Stimulated activated naive CD8-positive, alpha-beta T cell treated with anti-CD3 and anti-CD28 coated beads, Interleukin-15, amount 100 ng/mL, for 72 hours (primary cell): ENCODE data around the gene ALB.

ENCODE experiments used
- ATAC-seq: fragments of 150-1000 bp; cut with Tn5 transposase; 2 replicates; pipeline ENCODE4 v1.10.0; 2021; ENCODE audit warnings: mild to moderate bottlenecking, moderate library complexity
- DNase-seq, 2 donors: peaks; one replicate each; pipeline ENCODE4 v3.0.0; 2021 to 2022
- H3K27ac Mint-ChIP-seq, 2 donors: one replicate each; pipeline ENCODE4 v1.8.0; 2022; ENCODE audit warnings: mild to moderate bottlenecking in 2 of 2, mixed read lengths in 2 of 2, moderate library complexity in 2 of 2
- H3K27me3 Mint-ChIP-seq: one replicate; pipeline ENCODE4 v1.8.0; 2022; ENCODE audit warnings: mixed read lengths
- H3K4me1 Mint-ChIP-seq: one replicate; pipeline ENCODE4 v1.8.0; 2022; ENCODE audit warnings: mild to moderate bottlenecking, mixed read lengths
- H3K4me3 Mint-ChIP-seq, 2 donors: one replicate each; pipeline ENCODE4 v1.8.0; 2022; ENCODE audit warnings: mild to moderate bottlenecking in 2 of 2, mixed read lengths in 2 of 2, moderate library complexity in 1 of 2
- H3K9me3 Mint-ChIP-seq, 2 donors: one replicate each; pipeline ENCODE4 v1.8.0; 2022; ENCODE audit warnings: mixed read lengths in 2 of 2

ALB gene

DNA sequence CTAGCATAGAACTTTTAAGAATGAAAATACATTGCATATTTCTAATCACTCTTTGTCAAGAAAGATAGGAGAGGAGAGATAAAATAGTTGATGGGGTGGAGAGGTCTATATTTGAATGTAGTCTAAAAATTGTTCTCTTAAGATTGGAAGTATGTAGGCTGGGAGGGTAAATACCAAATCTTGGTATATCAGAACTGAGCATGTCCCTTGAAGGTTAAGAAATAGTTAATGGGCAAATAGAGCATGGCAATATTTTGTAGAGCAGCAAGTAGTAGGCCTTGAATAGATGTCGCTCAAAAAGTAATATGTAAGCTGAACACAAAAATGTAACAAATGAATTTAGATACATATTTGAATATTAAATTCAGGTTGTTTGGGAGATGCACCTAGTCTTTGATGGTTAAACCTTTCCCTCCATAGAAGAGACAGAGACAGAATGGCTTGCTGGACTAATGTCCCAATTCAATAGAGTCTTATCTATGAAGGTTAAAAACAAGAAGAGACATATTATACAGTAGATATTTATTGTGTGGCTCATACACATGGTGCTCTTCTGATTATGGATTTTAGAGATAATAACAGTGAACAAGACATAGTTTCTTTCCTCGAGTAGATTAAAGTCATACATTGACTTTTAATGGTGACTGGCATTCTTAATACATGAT, 12.5 kb downstream of the ALB start:
- Mint-ChIP-seq H3K9me3 (no peaks in the 10 kb centered on the region), H3K4me3 (no peak overlapping the region)

DNA sequence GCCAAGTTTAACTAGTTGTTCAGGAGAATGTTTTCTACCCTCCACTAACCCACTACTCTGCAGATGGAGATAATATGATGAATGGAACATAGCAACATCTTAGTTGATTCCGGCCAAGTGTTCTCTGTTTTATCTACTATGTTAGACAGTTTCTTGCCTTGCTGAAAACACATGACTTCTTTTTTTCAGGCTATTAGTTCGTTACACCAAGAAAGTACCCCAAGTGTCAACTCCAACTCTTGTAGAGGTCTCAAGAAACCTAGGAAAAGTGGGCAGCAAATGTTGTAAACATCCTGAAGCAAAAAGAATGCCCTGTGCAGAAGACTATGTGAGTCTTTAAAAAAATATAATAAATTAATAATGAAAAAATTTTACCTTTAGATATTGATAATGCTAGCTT, 13.3 kb downstream of the ALB start:
- Mint-ChIP-seq H3K27me3 (no peaks in the 10 kb centered on the region), H3K4me1 (no peaks in the 10 kb centered on the region), H3K9me3 (no peaks in the 10 kb centered on the region), H3K27ac (no peak overlapping the region), H3K4me3 (no peak overlapping the region)
- DNase-seq (no peak), ATAC-seq (no peak)

More for the DNA sequence above, 12.5 kb downstream of the ALB start:
- Mint-ChIP-seq H3K27me3 (no peaks in the 10 kb centered on the region), H3K4me1 (no peaks in the 10 kb centered on the region), H3K27ac (no peak overlapping the region)
- ATAC-seq (no peak), DNase-seq (no peak)

DNA sequence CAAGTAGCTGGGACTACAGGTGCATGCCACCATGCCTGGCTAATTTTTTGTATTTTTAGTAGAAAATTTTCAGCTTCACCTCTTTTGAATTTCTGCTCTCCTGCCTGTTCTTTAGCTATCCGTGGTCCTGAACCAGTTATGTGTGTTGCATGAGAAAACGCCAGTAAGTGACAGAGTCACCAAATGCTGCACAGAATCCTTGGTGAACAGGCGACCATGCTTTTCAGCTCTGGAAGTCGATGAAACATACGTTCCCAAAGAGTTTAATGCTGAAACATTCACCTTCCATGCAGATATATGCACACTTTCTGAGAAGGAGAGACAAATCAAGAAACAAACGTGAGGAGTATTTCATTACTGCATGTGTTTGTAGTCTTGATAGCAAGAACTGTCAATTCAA, 13.9 kb downstream of the ALB start:
- no peaks in the 10 kb centered on the region for H3K27me3 Mint-ChIP-seq
- no peaks in the 10 kb centered on the region for H3K9me3 Mint-ChIP-seq
- ATAC-seq (no peak), DNase-seq (no peak)
- no peaks in the 10 kb centered on the region for H3K4me1 Mint-ChIP-seq
- no peak overlapping the region for H3K27ac Mint-ChIP-seq
- no peak overlapping the region for H3K4me3 Mint-ChIP-seq

DNA sequence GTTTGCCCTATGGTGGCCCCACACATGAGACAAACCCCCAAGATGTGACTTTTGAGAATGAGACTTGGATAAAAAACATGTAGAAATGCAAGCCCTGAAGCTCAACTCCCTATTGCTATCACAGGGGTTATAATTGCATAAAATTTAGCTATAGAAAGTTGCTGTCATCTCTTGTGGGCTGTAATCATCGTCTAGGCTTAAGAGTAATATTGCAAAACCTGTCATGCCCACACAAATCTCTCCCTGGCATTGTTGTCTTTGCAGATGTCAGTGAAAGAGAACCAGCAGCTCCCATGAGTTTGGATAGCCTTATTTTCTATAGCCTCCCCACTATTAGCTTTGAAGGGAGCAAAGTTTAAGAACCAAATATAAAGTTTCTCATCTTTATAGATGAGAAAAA, 14.6 kb downstream of the ALB start:
- H3K4me1 Mint-ChIP-seq: no peaks in the 10 kb centered on the region
- H3K4me3 Mint-ChIP-seq: no peak overlapping the region
- no peak for ATAC-seq
- no peak overlapping the region for H3K27ac Mint-ChIP-seq
- no peaks in the 10 kb centered on the region for H3K27me3 Mint-ChIP-seq
- DNase-seq: no peak
- no peaks in the 10 kb centered on the region for H3K9me3 Mint-ChIP-seq

DNA sequence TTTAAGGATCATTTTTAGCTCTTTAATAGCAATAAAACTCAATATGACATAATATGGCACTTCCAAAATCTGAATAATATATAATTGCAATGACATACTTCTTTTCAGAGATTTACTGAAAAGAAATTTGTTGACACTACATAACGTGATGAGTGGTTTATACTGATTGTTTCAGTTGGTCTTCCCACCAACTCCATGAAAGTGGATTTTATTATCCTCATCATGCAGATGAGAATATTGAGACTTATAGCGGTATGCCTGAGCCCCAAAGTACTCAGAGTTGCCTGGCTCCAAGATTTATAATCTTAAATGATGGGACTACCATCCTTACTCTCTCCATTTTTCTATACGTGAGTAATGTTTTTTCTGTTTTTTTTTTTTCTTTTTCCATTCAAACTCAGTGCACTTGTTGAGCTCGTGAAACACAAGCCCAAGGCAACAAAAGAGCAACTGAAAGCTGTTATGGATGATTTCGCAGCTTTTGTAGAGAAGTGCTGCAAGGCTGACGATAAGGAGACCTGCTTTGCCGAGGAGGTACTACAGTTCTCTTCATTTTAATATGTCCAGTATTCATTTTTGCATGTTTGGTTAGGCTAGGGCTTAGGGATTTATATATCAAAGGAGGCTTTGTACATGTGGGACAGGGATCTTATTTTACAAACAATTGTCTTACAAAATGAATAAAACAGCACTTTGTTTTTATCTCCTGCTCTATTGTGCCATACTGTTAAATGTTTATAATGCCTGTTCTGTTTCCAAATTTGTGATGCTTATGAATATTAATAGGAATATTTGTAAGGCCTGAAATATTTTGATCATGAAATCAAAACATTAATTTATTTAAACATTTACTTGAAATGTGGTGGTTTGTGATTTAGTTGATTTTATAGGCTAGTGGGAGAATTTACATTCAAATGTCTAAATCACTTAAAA, 15.3 kb downstream of the ALB start:
- Mint-ChIP-seq H3K9me3 (no peaks in the 10 kb centered on the region), H3K27me3 (no peaks in the 10 kb centered on the region), H3K4me3 (no peak overlapping the region), H3K4me1 (no peaks in the 10 kb centered on the region), H3K27ac (no peak overlapping the region)
- ATAC-seq (no peak), DNase-seq (no peak)

DNA sequence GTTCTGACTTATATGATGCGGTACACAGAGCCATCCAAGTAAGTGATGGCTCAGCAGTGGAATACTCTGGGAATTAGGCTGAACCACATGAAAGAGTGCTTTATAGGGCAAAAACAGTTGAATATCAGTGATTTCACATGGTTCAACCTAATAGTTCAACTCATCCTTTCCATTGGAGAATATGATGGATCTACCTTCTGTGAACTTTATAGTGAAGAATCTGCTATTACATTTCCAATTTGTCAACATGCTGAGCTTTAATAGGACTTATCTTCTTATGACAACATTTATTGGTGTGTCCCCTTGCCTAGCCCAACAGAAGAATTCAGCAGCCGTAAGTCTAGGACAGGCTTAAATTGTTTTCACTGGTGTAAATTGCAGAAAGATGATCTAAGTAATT, 16.5 kb downstream of the ALB start:
- ATAC-seq (no peak), DNase-seq (no peak)
- no peak overlapping the region for H3K4me3 Mint-ChIP-seq
- no peaks in the 10 kb centered on the region for H3K4me1 Mint-ChIP-seq
- no peaks in the 10 kb centered on the region for H3K9me3 Mint-ChIP-seq
- no peak overlapping the region for H3K27ac Mint-ChIP-seq
- no peaks in the 10 kb centered on the region for H3K27me3 Mint-ChIP-seq

DNA sequence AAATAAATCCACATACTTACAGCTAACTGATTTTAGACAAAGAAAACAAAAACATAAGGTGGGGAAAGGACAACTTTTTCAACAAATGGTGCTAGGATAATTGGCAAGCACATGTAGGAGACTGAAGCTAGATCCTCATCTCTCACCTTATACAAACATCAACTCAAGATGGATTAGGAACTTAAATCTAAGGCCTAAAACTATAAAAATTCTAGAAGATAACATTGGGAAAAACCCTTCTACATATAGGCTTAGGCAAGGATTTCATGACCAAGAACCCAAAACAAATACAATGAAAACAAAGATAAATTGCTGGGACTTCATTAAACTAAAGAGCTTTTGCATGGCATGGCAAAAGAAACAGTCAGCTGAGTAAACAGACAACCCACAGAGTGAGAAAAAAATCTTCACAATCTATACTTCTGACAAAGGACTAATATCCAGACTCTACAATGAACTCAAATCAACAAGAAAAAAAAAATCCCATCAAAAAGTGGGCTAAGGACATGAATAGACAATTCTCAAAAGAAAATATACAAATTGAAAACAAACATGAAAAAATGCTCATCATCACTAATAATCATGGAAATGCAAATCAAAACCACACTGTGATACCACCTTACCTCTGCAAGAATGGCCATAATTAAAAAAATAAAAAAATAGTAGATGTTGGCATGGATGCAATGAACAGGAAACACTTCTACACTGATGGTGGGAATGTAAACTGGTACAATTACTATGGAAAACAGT, 17.8 kb downstream of the ALB start:
- Mint-ChIP-seq H3K4me1 (no peaks in the 10 kb centered on the region), H3K27me3 (no peaks in the 10 kb centered on the region), H3K27ac (no peak overlapping the region), H3K4me3 (no peak overlapping the region), H3K9me3 (no peaks in the 10 kb centered on the region)
- DNase-seq: no peak
- no peak for ATAC-seq

DNA sequence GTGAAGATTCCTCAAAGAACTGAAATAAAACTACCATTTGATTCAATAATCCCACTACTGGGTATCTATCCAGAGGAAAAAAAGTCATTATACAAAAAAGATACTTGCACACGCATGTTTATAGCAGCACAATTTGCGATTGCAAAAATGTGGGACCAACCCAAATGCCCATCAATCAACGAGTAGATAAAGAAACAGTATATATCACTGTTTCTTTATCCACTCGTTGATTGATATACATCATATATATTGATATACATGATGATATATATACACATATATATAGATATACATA, 18.3 kb downstream of the ALB start:
- Mint-ChIP-seq H3K27ac (no peak overlapping the region), H3K27me3 (no peaks in the 10 kb centered on the region), H3K9me3 (no peaks in the 10 kb centered on the region), H3K4me1 (no peaks in the 10 kb centered on the region), H3K4me3 (no peak overlapping the region)
- DNase-seq (no peak), ATAC-seq (no peak)

DNA sequence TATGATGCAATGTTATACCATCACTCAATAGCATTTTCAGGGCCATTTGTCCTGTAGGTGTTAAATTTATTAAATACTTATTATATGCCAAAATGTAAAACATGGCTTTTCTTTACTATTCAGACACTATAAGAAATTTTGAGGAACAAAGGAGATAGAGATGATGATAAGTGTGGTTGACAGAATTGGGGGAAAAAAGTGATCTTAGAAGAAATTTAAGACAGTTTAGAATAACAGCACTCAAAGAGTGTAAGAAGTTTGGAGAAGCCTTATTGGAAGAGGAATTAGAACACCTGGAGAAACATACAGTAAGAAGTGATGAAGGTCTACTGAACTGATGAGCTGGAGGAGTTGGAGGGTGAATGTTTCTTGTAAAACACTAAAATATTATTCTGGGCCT, 19.1 kb downstream of the ALB start:
- H3K4me1 Mint-ChIP-seq: no peaks in the 10 kb centered on the region
- ATAC-seq (no peak), DNase-seq (no peak)
- H3K4me3 Mint-ChIP-seq: no peak overlapping the region
- no peaks in the 10 kb centered on the region for H3K27me3 Mint-ChIP-seq
- H3K27ac Mint-ChIP-seq: no peak overlapping the region
- no peaks in the 10 kb centered on the region for H3K9me3 Mint-ChIP-seq

DNA sequence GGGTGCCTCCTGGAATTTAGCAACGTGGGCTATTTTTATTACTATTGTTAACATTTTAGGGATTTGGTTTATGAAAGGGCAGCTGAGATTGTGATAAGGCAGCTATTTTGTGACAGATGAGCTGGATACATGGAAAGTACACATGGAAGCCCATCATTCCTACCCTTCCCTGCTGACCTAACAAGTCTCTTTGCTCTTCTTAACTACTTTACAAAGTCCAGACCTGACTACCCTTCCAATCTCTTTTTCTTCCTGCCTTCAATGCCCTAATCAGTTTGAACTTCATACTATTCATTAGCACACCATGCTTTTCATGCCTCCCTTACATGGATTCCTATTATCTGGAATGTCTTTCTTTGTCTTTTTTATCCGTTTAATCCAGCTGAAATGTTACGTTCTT, 22.6 kb downstream of the ALB start:
- ATAC-seq (no peak), DNase-seq (no peak)
- Mint-ChIP-seq H3K4me3 (no peak overlapping the region), H3K27ac (no peak overlapping the region), H3K27me3 (no peaks in the 10 kb centered on the region), H3K9me3 (no peaks in the 10 kb centered on the region), H3K4me1 (no peaks in the 10 kb centered on the region)

DNA sequence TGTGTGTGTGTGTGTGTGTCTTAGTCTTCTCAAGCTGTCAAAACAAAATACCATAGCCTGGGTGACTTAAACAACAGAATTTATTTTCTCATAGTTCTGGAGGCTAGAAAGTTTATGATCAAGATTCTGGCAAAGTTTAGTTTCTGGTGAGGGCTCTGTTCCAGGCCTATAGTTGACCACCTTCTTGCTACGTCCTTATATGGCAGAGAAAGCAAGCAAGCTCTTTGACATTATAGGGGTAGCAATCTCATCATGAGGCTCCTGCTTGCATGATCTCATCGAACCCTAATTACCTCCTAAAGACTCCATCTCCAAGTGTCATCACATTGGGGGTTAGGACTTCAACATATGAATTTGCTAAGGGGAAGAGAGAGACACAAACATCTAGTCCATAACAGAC, 25.0 kb downstream of the ALB start:
- no peak for DNase-seq
- Mint-ChIP-seq H3K27ac (no peak overlapping the region), H3K4me1 (no peaks in the 10 kb centered on the region)

DNA sequence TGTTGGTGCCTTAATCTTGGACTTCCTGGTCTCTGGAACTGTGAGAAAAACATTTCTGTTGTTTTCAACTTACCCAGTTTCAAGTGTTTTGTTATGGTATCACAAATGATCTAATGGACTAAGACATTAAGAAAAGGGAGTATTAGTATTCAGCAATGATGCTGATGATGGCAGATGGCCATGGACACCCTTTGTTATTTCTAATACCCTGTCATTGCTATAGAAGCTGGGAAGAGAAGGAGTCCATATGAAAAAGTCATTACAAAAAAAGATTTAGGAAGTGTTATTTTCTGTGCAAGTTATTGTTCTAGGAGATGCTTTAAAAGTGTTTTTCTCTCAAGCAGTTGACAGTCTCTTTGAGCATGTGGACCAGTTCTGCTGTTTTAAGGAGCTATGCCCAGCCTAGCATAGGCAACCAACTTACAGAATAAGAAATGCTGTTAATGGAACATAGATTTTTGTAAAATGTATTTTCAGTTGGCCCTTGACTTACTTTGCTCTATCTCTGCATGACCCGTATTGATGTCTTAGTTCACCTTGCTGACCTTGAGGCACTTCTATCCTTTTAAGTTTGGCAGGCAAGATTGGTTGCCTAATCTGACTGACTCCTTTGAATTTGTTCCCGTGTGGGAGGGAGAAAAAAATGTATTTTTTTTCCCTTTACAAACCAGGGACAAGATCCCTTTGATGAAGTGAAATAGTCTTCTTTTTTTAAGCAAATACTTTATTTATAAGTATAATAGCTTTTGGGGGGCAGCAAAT, 25.9 kb downstream of the ALB start:
- ATAC-seq (no peak), DNase-seq (no peak)
- Mint-ChIP-seq H3K9me3 (no peaks in the 10 kb centered on the region), H3K4me3 (no peak overlapping the region), H3K27me3 (no peaks in the 10 kb centered on the region), H3K4me1 (no peaks in the 10 kb centered on the region), H3K27ac (no peak overlapping the region)

More for the DNA sequence above, 25.0 kb downstream of the ALB start:
- H3K4me3 Mint-ChIP-seq: no peak overlapping the region
- no peaks in the 10 kb centered on the region for H3K27me3 Mint-ChIP-seq
- no peaks in the 10 kb centered on the region for H3K9me3 Mint-ChIP-seq
- no peak for ATAC-seq

DNA sequence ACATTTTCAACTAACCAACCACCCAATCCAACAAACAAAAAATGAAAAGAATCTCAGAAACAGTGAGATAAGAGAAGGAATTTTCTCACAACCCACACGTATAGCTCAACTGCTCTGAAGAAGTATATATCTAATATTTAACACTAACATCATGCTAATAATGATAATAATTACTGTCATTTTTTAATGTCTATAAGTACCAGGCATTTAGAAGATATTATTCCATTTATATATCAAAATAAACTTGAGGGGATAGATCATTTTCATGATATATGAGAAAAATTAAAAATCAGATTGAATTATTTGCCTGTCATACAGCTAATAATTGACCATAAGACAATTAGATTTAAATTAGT, 27.7 kb downstream of the ALB start:
- Mint-ChIP-seq H3K9me3 (no peaks in the 10 kb centered on the region), H3K27me3 (no peaks in the 10 kb centered on the region), H3K4me1 (no peaks in the 10 kb centered on the region), H3K27ac (no peak overlapping the region), H3K4me3 (no peak overlapping the region)
- no peak for ATAC-seq
- DNase-seq: no peak

DNA sequence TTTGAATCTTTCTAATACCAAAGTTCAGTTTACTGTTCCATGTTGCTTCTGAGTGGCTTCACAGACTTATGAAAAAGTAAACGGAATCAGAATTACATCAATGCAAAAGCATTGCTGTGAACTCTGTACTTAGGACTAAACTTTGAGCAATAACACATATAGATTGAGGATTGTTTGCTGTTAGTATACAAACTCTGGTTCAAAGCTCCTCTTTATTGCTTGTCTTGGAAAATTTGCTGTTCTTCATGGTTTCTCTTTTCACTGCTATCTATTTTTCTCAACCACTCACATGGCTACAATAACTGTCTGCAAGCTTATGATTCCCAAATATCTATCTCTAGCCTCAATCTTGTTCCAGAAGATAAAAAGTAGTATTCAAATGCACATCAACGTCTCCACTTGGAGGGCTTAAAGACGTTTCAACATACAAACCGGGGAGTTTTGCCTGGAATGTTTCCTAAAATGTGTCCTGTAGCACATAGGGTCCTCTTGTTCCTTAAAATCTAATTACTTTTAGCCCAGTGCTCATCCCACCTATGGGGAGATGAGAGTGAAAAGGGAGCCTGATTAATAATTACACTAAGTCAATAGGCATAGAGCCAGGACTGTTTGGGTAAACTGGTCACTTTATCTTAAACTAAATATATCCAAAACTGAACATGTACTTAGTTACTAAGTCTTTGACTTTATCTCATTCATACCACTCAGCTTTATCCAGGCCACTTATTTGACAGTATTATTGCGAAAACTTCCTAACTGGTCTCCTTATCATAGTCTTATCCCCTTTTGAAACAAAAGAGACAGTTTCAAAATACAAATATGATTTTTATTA, 28.3 kb downstream of the ALB start:
- Mint-ChIP-seq H3K4me1 (no peaks in the 10 kb centered on the region), H3K4me3 (no peak overlapping the region), H3K9me3 (no peaks in the 10 kb centered on the region), H3K27ac (no peak overlapping the region), H3K27me3 (no peaks in the 10 kb centered on the region)
- DNase-seq: no peak
- no peak for ATAC-seq

DNA sequence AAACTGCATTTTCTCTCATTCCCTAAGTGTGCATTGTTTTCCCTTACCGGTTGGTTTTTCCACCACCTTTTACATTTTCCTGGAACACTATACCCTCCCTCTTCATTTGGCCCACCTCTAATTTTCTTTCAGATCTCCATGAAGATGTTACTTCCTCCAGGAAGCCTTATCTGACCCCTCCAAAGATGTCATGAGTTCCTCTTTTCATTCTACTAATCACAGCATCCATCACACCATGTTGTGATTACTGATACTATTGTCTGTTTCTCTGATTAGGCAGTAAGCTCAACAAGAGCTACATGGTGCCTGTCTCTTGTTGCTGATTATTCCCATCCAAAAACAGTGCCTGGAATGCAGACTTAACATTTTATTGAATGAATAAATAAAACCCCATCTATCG, 29.1 kb downstream of the ALB start:
- H3K4me3 Mint-ChIP-seq: no peak overlapping the region
- no peaks in the 10 kb centered on the region for H3K27me3 Mint-ChIP-seq
- peak overlapping the region in 1 of 2 donors; percentile 37 for H3K27ac Mint-ChIP-seq
- no peaks in the 10 kb centered on the region for H3K9me3 Mint-ChIP-seq
- DNase-seq (no peak), ATAC-seq (no peak)
- H3K4me1 Mint-ChIP-seq: no peaks in the 10 kb centered on the region
